Measurements from ENCODE around the gene ELMO1. TPM values are rescaled to one million over a fixed set of nuclear protein-coding genes. Genes with fewer than 3 reads are reported as not detected.

The ELMO1 gene
- total and polyA plus RNA-seq, 2 of the 13 experiments (the other 11 are each of a cell fraction or from before 2014, with no cell fraction given): 0.11 to 0.17 TPM

GRCh38 chr7:37419496-37419895 is 29.2 kb downstream of the ELMO1 start:
- in situ Hi-C loops (cut with HindIII; ENCODE audit: extremely low pct_ligation_motif_present, low pct_unique_long_range_greater_than_20kb) (no loop called here), intact Hi-C loops (cut with micrococcal nuclease; ENCODE audit: unreplicated experiment) (no loop called here)
- H3K27ac ChIP-seq (ENCODE audit: extremely low read length, insufficient read depth, low read length): no peak overlapping the region
- ATAC-seq (no peak), FAIRE-seq (no peak), DNase-seq (ENCODE audit: low spot score) (no peak)
- POLR2A ChIA-PET: no interaction called here
- CTCF ChIA-PET (ENCODE audit: low intra/inter-chr PET ratio, low total read pairs): no interaction called here
- no peaks in the 10 kb centered on the region for H3K79me2 ChIP-seq (ENCODE audit: insufficient read depth, low read length)
- no peak overlapping the region for H2AFZ ChIP-seq (ENCODE audit: low read length)
- H3K36me3 ChIP-seq (replicated peaks in 1 of 2; ENCODE audit: control insufficient read depth in 1 of 2, insufficient read depth in 2 of 2, low read length in 2 of 2): no peaks in the 10 kb centered on the region
- no peaks in the 10 kb centered on the region for H4K20me1 ChIP-seq (ENCODE audit: insufficient read depth, low read length)
- no peak overlapping the region for H3K4me2 ChIP-seq (ENCODE audit: low read depth, low read length)
- peaks cover 23% of the 10 kb centered on the region for H3K4me1 ChIP-seq (ENCODE audit: insufficient read depth, low read length)
- H3K9ac ChIP-seq (ENCODE audit: insufficient read depth, low read depth, low read length): no peak overlapping the region
- no peaks in the 10 kb centered on the region for H3K27me3 ChIP-seq (ENCODE audit: control insufficient read depth in 1 of 2, insufficient read depth in 2 of 2, low read length in 2 of 2)
- no peaks in the 10 kb centered on the region for H3K9me3 ChIP-seq (ENCODE audit: low read length)
- BruUV-seq (replicated peaks): no TSS peak
- TF ChIP-seq GPN1 (CRISPR knock-in tag; IDR thresholded peaks at IDR 0.05; ENCODE audit: borderline replicate concordance): no peak
- no peak for TF ChIP-seq TRAFD1 (CRISPR knock-in tag; IDR thresholded peaks at IDR 0.05; ENCODE audit: borderline replicate concordance)
- no peak for TF ChIP-seq ZFP90 (CRISPR knock-in tag; IDR thresholded peaks at IDR 0.05; ENCODE audit: borderline replicate concordance)
- no peak for TF ChIP-seq ZNF607 (CRISPR knock-in tag; IDR thresholded peaks at IDR 0.05; ENCODE audit: borderline replicate concordance)
- no peak for TF ChIP-seq ZNF34 (CRISPR knock-in tag; IDR thresholded peaks at IDR 0.05; ENCODE audit: borderline replicate concordance)
- H3K4me3 ChIP-seq (replicated peaks in 1 of 3; ENCODE audit: insufficient read depth in 1 of 3, low read depth in 2 of 3, low read length in 3 of 3): no peak overlapping the region

- intact Hi-C loops (cut with micrococcal nuclease; ENCODE audit: unreplicated experiment): no loop called here
- in situ Hi-C loops (cut with HindIII; ENCODE audit: extremely low pct_ligation_motif_present, low pct_unique_long_range_greater_than_20kb): no loop called here
- TF ChIP-seq ATF7 (IDR thresholded peaks at IDR 0.05) (no peak), ATF7 (CRISPR knock-in tag; IDR thresholded peaks at IDR 0.05) (no peak), STAT6 (CRISPR knock-in tag; IDR thresholded peaks at IDR 0.05; ENCODE audit: borderline replicate concordance) (no peak), BHLHE40 (IDR thresholded peaks at IDR 0.05; ENCODE audit: low read length) (no peak), ZFP1 (CRISPR knock-in tag; IDR thresholded peaks at IDR 0.05) (no peak), REXO4 (CRISPR knock-in tag; IDR thresholded peaks at IDR 0.05; ENCODE audit: borderline replicate concordance) (no peak), ZNF792 (CRISPR knock-in tag; IDR thresholded peaks at IDR 0.05) (no peak), DZIP1 (CRISPR knock-in tag; IDR thresholded peaks at IDR 0.05) (no peak), KDM5A (IDR thresholded peaks at IDR 0.05; ENCODE audit: borderline replicate concordance, low read length) (no peak)
These were observed 30.3 kb downstream of the ELMO1 start for GRCh38 chr7:37418381-37418780.

More at GRCh38 chr7:37418381-37418780, 30.3 kb downstream of the ELMO1 start:
- ATAC-seq (no peak), FAIRE-seq (no peak), DNase-seq (ENCODE audit: low spot score) (no peak)
- WGBS (ENCODE audit: low lambda C conversion rate): 47% methylated on average over 6 of the region's 6 CpGs
- Histone ChIP-seq H3K27ac (ENCODE audit: extremely low read length, insufficient read depth, low read length) (no peak overlapping the region), H3K4me1 (ENCODE audit: insufficient read depth, low read length) (peaks cover 29% of the 10 kb centered on the region), H3K79me2 (ENCODE audit: insufficient read depth, low read length) (no peaks in the 10 kb centered on the region), H4K20me1 (ENCODE audit: insufficient read depth, low read length) (no peaks in the 10 kb centered on the region), H3K36me3 (replicated peaks in 1 of 2; ENCODE audit: control insufficient read depth in 1 of 2, insufficient read depth in 2 of 2, low read length in 2 of 2) (no peaks in the 10 kb centered on the region), H3K9me3 (ENCODE audit: low read length) (no peaks in the 10 kb centered on the region), H2AFZ (ENCODE audit: low read length) (no peak overlapping the region), H3K27me3 (ENCODE audit: control insufficient read depth in 1 of 2, insufficient read depth in 2 of 2, low read length in 2 of 2) (no peaks in the 10 kb centered on the region), H3K4me3 (replicated peaks in 1 of 3; ENCODE audit: insufficient read depth in 1 of 3, low read depth in 2 of 3, low read length in 3 of 3) (no peak overlapping the region), H3K9ac (ENCODE audit: insufficient read depth, low read depth, low read length) (no peak overlapping the region), H3K4me2 (ENCODE audit: low read depth, low read length) (no peak overlapping the region)
- ChIA-PET CTCF (ENCODE audit: low intra/inter-chr PET ratio, low total read pairs) (no interaction called here), POLR2A (no interaction called here)
- no TSS peak for BruUV-seq (replicated peaks)

Data from HepG2 (cell line).